Bronchial epithelial cell (primary cell): ENCODE measurements around the gene SLC22A13. TPM values are rescaled to one million over a fixed set of nuclear protein-coding genes. Genes with fewer than 3 reads are reported as not detected.

Source experiments
- DNase-seq: peaks from one replicate; pipeline ENCODE4 v3.0.0-alpha.2; 2010; ENCODE audit warnings: low read depth
- FAIRE-seq: peaks from 2 replicates; lab custom pipeline; 2011; peaks lifted over from hg19 to GRCh38; lab: Jason Lieb, UNC
- H3K27me3 ChIP-seq: 2 replicates; pipeline ENCODE4 v1.5.1; 2011; ENCODE audit warnings: low read length; ENCODE audit not compliant: control insufficient read depth, insufficient read depth
- H3K36me3 ChIP-seq: 2 replicates; pipeline ENCODE4 v1.5.1; 2011; ENCODE audit warnings: low read length; ENCODE audit not compliant: control insufficient read depth, insufficient read depth
- H3K4me3 ChIP-seq: 2 replicates; pipeline ENCODE4 v1.5.1; 2011; ENCODE audit warnings: mild to moderate bottlenecking, low read depth, low read length, control low read depth
- CTCF ChIP-seq: IDR thresholded peaks from 2 replicates; pipeline ENCODE4 v1.5.1; 2011; ENCODE audit warnings: mild to moderate bottlenecking, moderate library complexity, low read length, control low read depth, inconsistent platforms; ENCODE audit not compliant: insufficient read depth, severe bottlenecking
- total RNA-seq: library from RNA; depleted of rRNA; stranded (reverse); fragments of >200 nt; gene quantifications from 2 replicates; pipeline ENCODE4 v1.2.1, GENCODE V29; 2014

SLC22A13 gene
- total RNA-seq, 1 donor from 2014 or later = 0.79 TPM

GRCh38 chr3:38255627-38256026 is 10.0 kb upstream of the SLC22A13 start:
- Histone ChIP-seq H3K36me3 (peaks cover 23% of the 10 kb centered on the region), H3K4me3 (no peak overlapping the region), H3K27me3 (no peaks in the 10 kb centered on the region)
- FAIRE-seq (no peak), DNase-seq (no peak)
- no peak for TF ChIP-seq CTCF

- DNase-seq (no peak), FAIRE-seq (no peak)
- H3K27me3 ChIP-seq = no peaks in the 10 kb centered on the region
- no peak for TF ChIP-seq CTCF
- H3K4me3 ChIP-seq = no peak overlapping the region
- H3K36me3 ChIP-seq = peaks cover 14% of the 10 kb centered on the region
These were observed 8.0 kb upstream of the SLC22A13 start for GRCh38 chr3:38257583-38257982.

- no peak for DNase-seq
- Histone ChIP-seq H3K36me3 (no peaks in the 10 kb centered on the region), H3K4me3 (no peak overlapping the region), H3K27me3 (no peaks in the 10 kb centered on the region)
- no peak for TF ChIP-seq CTCF
- no peak for FAIRE-seq
These were observed 5.1 kb upstream of the SLC22A13 start for GRCh38 chr3:38260474-38260873.

- Histone ChIP-seq H3K36me3 (peaks cover 5% of the 10 kb centered on the region), H3K4me3 (no peak overlapping the region), H3K27me3 (no peaks in the 10 kb centered on the region)
- FAIRE-seq (no peak), DNase-seq (no peak)
- no peak for TF ChIP-seq CTCF
These were observed 1.2 kb upstream of the SLC22A13 start for GRCh38 chr3:38264353-38264771.

GRCh38 chr3:38264779-38265178 is 833 bp upstream of the SLC22A13 start:
- TF ChIP-seq CTCF = no peak
- Histone ChIP-seq H3K36me3 (peaks cover 5% of the 10 kb centered on the region), H3K4me3 (no peak overlapping the region), H3K27me3 (no peaks in the 10 kb centered on the region)
- DNase-seq (no peak), FAIRE-seq (no peak)

GRCh38 chr3:38266810-38267209 is 1.2 kb downstream of the SLC22A13 start:
- peaks cover 5% of the 10 kb centered on the region for H3K36me3 ChIP-seq
- H3K27me3 ChIP-seq = no peaks in the 10 kb centered on the region
- DNase-seq (no peak), FAIRE-seq (no peak)
- TF ChIP-seq CTCF = no peak
- H3K4me3 ChIP-seq = no peak overlapping the region
